ENCODE data around the gene TIMP2. TPM values are rescaled to one million over a fixed set of nuclear protein-coding genes. Genes with fewer than 3 reads are reported as not detected.

Gene TIMP2
- total RNA-seq, 1 donor from 2014 or later = 0.84 TPM

GRCh38 chr17:78853926-78854394 lies 71.2 kb downstream of the TIMP2 start:
- H3K27me3 Mint-ChIP-seq (ENCODE audit: low read depth) = no peaks in the 10 kb centered on the region
- DNase-seq (ENCODE audit: low spot score) = no peak
- intact Hi-C loops (cut with micrococcal nuclease) = no loop called here
- H3K9me3 Mint-ChIP-seq = no peaks in the 10 kb centered on the region
- H3K4me1 Mint-ChIP-seq (ENCODE audit: low read depth) = no peaks in the 10 kb centered on the region
- no peaks in the 10 kb centered on the region for H3K36me3 Mint-ChIP-seq (ENCODE audit: low read depth)
- H3K27ac Mint-ChIP-seq = no peak overlapping the region
- no peak overlapping the region for H3K4me3 Mint-ChIP-seq (ENCODE audit: low read depth)

- intact Hi-C loops (cut with micrococcal nuclease) = no loop called here
- H3K36me3 Mint-ChIP-seq (ENCODE audit: low read depth) = no peaks in the 10 kb centered on the region
Observed at GRCh38 chr17:78852709-78853121, 72.5 kb downstream of the TIMP2 start.

GRCh38 chr17:78849026-78849425 lies 76.2 kb downstream of the TIMP2 start:
- no peak overlapping the region for H3K4me3 Mint-ChIP-seq (ENCODE audit: low read depth)
- intact Hi-C loops (cut with micrococcal nuclease) = no loop called here
- H3K9me3 Mint-ChIP-seq = no peaks in the 10 kb centered on the region
- peaks cover 5% of the 10 kb centered on the region for H3K4me1 Mint-ChIP-seq (ENCODE audit: low read depth)
- no peak overlapping the region for H3K27ac Mint-ChIP-seq
- DNase-seq (ENCODE audit: low spot score) = no peak
- H3K27me3 Mint-ChIP-seq (ENCODE audit: low read depth) = no peaks in the 10 kb centered on the region
- no peaks in the 10 kb centered on the region for H3K36me3 Mint-ChIP-seq (ENCODE audit: low read depth)

More at GRCh38 chr17:78852709-78853121, 72.5 kb downstream of the TIMP2 start:
- no peaks in the 10 kb centered on the region for H3K27me3 Mint-ChIP-seq (ENCODE audit: low read depth)
- H3K27ac Mint-ChIP-seq = no peak overlapping the region
- DNase-seq (ENCODE audit: low spot score) = no peak
- H3K4me3 Mint-ChIP-seq (ENCODE audit: low read depth) = no peak overlapping the region
- H3K9me3 Mint-ChIP-seq = no peaks in the 10 kb centered on the region
- H3K4me1 Mint-ChIP-seq (ENCODE audit: low read depth) = no peaks in the 10 kb centered on the region

- H3K27ac Mint-ChIP-seq = no peak overlapping the region
- H3K9me3 Mint-ChIP-seq = no peaks in the 10 kb centered on the region
- no peaks in the 10 kb centered on the region for H3K36me3 Mint-ChIP-seq (ENCODE audit: low read depth)
- H3K4me1 Mint-ChIP-seq (ENCODE audit: low read depth) = peaks cover 12% of the 10 kb centered on the region
- no peak for DNase-seq (ENCODE audit: low spot score)
- intact Hi-C loops (cut with micrococcal nuclease) = no loop called here
- H3K4me3 Mint-ChIP-seq (ENCODE audit: low read depth) = no peak overlapping the region
- no peaks in the 10 kb centered on the region for H3K27me3 Mint-ChIP-seq (ENCODE audit: low read depth)
Observed at GRCh38 chr17:78847052-78847451, 78.1 kb downstream of the TIMP2 start.

GRCh38 chr17:78844301-78845005 lies 80.7 kb downstream of the TIMP2 start:
- Mint-ChIP-seq H3K4me1 (ENCODE audit: low read depth) (peaks cover 18% of the 10 kb centered on the region), H3K27me3 (ENCODE audit: low read depth) (no peaks in the 10 kb centered on the region), H3K36me3 (ENCODE audit: low read depth) (peaks cover 4% of the 10 kb centered on the region), H3K4me3 (ENCODE audit: low read depth) (no peak overlapping the region), H3K27ac (no peak overlapping the region), H3K9me3 (no peaks in the 10 kb centered on the region)
- DNase-seq (ENCODE audit: low spot score) = no peak
- intact Hi-C loops (cut with micrococcal nuclease) = loop anchor here (5.0 kb wide), 1 partner anchor 347 kb away; no protein-coding TSS in a partner anchor

- intact Hi-C loops (cut with micrococcal nuclease) = loop anchor here (5.0 kb wide), 1 partner anchor 346 kb away; no protein-coding TSS in a partner anchor
- H3K27ac Mint-ChIP-seq = no peak overlapping the region
- no peak overlapping the region for H3K4me3 Mint-ChIP-seq (ENCODE audit: low read depth)
Observed at GRCh38 chr17:78842881-78843565, 82.2 kb downstream of the TIMP2 start.

GRCh38 chr17:78840780-78841611 lies 84.2 kb downstream of the TIMP2 start, which contains the start of gene USP36:
Gene USP36, minus strand, starts transcription at chr17:78840814. Its CDS starts 4,451 bp downstream, at chr17:78836363.
- Mint-ChIP-seq H3K27ac (peak within 1 kb of the TSS; percentile 94), H3K4me3 (ENCODE audit: low read depth) (peak within 1 kb of the TSS; percentile 91), H3K36me3 (ENCODE audit: low read depth) (peaks cover 32% of the 10 kb centered on the region), H3K27me3 (ENCODE audit: low read depth) (no peaks in the 10 kb centered on the region), H3K4me1 (ENCODE audit: low read depth) (peaks cover 35% of the 10 kb centered on the region), H3K9me3 (no peaks in the 10 kb centered on the region)
- DNase-seq (ENCODE audit: low spot score) = peak; percentile 99
- intact Hi-C loops (cut with micrococcal nuclease) = loop anchor here (1.0 to 5.0 kb wide), 3 partner anchors 22 to 344 kb away; no protein-coding TSS in a partner anchor

More at GRCh38 chr17:78842881-78843565, 82.2 kb downstream of the TIMP2 start:
- Mint-ChIP-seq H3K9me3 (no peaks in the 10 kb centered on the region), H3K27me3 (ENCODE audit: low read depth) (no peaks in the 10 kb centered on the region), H3K4me1 (ENCODE audit: low read depth) (peaks cover 30% of the 10 kb centered on the region), H3K36me3 (ENCODE audit: low read depth) (peaks cover 14% of the 10 kb centered on the region)
- DNase-seq (ENCODE audit: low spot score) = peak; percentile 51

- peak overlapping the region; percentile 90 for H3K27ac Mint-ChIP-seq
- peaks cover 38% of the 10 kb centered on the region for H3K36me3 Mint-ChIP-seq (ENCODE audit: low read depth)
- intact Hi-C loops (cut with micrococcal nuclease) = loop anchor here (1.0 to 5.0 kb wide), 3 partner anchors 21 to 343 kb away; no protein-coding TSS in a partner anchor
- no peak for DNase-seq (ENCODE audit: low spot score)
- H3K9me3 Mint-ChIP-seq = no peaks in the 10 kb centered on the region
- H3K4me3 Mint-ChIP-seq (ENCODE audit: low read depth) = peak overlapping the region; percentile 85
- H3K27me3 Mint-ChIP-seq (ENCODE audit: low read depth) = no peaks in the 10 kb centered on the region
- peaks cover 35% of the 10 kb centered on the region for H3K4me1 Mint-ChIP-seq (ENCODE audit: low read depth)
Observed at GRCh38 chr17:78840530-78840779, 84.7 kb downstream of the TIMP2 start.

- intact Hi-C loops (cut with micrococcal nuclease) = loop anchor here (1.0 to 5.0 kb wide), 3 partner anchors 21 to 343 kb away; no protein-coding TSS in a partner anchor
- H3K4me3 Mint-ChIP-seq (ENCODE audit: low read depth) = peak overlapping the region; percentile 91
- H3K27ac Mint-ChIP-seq = peak overlapping the region; percentile 94
- peak; percentile 63 for DNase-seq (ENCODE audit: low spot score)
- H3K4me1 Mint-ChIP-seq (ENCODE audit: low read depth) = peaks cover 35% of the 10 kb centered on the region
- no peaks in the 10 kb centered on the region for H3K9me3 Mint-ChIP-seq
- H3K36me3 Mint-ChIP-seq (ENCODE audit: low read depth) = peaks cover 43% of the 10 kb centered on the region
- H3K27me3 Mint-ChIP-seq (ENCODE audit: low read depth) = no peaks in the 10 kb centered on the region
Observed at GRCh38 chr17:78839762-78840529, 85.2 kb downstream of the TIMP2 start.

GRCh38 chr17:78839235-78839761 lies 85.9 kb downstream of the TIMP2 start:
- H3K27me3 Mint-ChIP-seq (ENCODE audit: low read depth) = no peaks in the 10 kb centered on the region
- no peaks in the 10 kb centered on the region for H3K9me3 Mint-ChIP-seq
- H3K4me3 Mint-ChIP-seq (ENCODE audit: low read depth) = peak overlapping the region; percentile 91
- H3K27ac Mint-ChIP-seq = peak overlapping the region; percentile 94
- no peak for DNase-seq (ENCODE audit: low spot score)
- H3K4me1 Mint-ChIP-seq (ENCODE audit: low read depth) = peaks cover 33% of the 10 kb centered on the region
- intact Hi-C loops (cut with micrococcal nuclease) = no loop called here
- peaks cover 47% of the 10 kb centered on the region for H3K36me3 Mint-ChIP-seq (ENCODE audit: low read depth)

- Mint-ChIP-seq H3K27ac (peak overlapping the region; percentile 94), H3K36me3 (ENCODE audit: low read depth) (peaks cover 54% of the 10 kb centered on the region), H3K4me1 (ENCODE audit: low read depth) (peaks cover 29% of the 10 kb centered on the region), H3K4me3 (ENCODE audit: low read depth) (peak overlapping the region; percentile 91), H3K27me3 (ENCODE audit: low read depth) (no peaks in the 10 kb centered on the region), H3K9me3 (no peaks in the 10 kb centered on the region)
- DNase-seq (ENCODE audit: low spot score) = no peak
- intact Hi-C loops (cut with micrococcal nuclease) = no loop called here
Observed at GRCh38 chr17:78838574-78839005, 86.6 kb downstream of the TIMP2 start.
